OCI-LY1 (cell line): ENCODE results near the gene HSPH1.

Experiments used
- H2AFZ ChIP-seq: fragments of 200-600 bp; sonication (generic), shearing (Covaris generic); 2 replicates; pipeline ENCODE4 v1.6.0; 2014; ENCODE audit warnings: antibody characterized with exemption, mild to moderate bottlenecking, low read length
- H3F3A ChIP-seq: fragments of 200-600 bp; sonication (generic), shearing (Covaris generic); 2 replicates; pipeline ENCODE4 v1.6.0; 2014; ENCODE audit warnings: mild to moderate bottlenecking, antibody characterized with exemption, low read length, moderate library complexity; ENCODE audit not compliant: insufficient read depth
- H3K27ac ChIP-seq: fragments of 200-600 bp; sonication (generic); 2 replicates; pipeline ENCODE4 v1.5.1; 2014; ENCODE audit warnings: low read length, mixed run types, mild to moderate bottlenecking, low read depth; ENCODE audit not compliant: poor library complexity, severe bottlenecking
- H3K27me3 ChIP-seq: fragments of 200-600 bp; sonication (generic); 2 replicates; pipeline ENCODE4 v1.6.0; 2014; ENCODE audit warnings: antibody characterized with exemption, mild to moderate bottlenecking, low read length, moderate library complexity; ENCODE audit not compliant: insufficient read depth
- H3K36me3 ChIP-seq: fragments of 200-600 bp; sonication (generic); 2 replicates; pipeline ENCODE4 v1.6.1; 2014; ENCODE audit warnings: mild to moderate bottlenecking, antibody characterized with exemption, low read length, moderate library complexity, mixed read lengths; ENCODE audit not compliant: insufficient read depth
- H3K4me1 ChIP-seq: fragments of 200-600 bp; sonication (generic); 2 replicates; pipeline ENCODE4 v1.5.1; 2014; ENCODE audit warnings: mild to moderate bottlenecking, low read length, moderate library complexity; ENCODE audit not compliant: insufficient read depth, severe bottlenecking
- H3K4me2 ChIP-seq: fragments of 200-600 bp; sonication (generic), shearing (Covaris generic); 2 replicates; pipeline ENCODE4 v1.6.1; 2014; ENCODE audit warnings: low read length
- H3K4me3 ChIP-seq: fragments of 200-600 bp; sonication (generic); 2 replicates; pipeline ENCODE4 v1.5.1; 2014; ENCODE audit warnings: low read length, low read depth, mild to moderate bottlenecking, mixed read lengths; ENCODE audit not compliant: poor library complexity, severe bottlenecking
- H3K79me2 ChIP-seq: fragments of 200-600 bp; shearing (Covaris generic); 2 replicates; pipeline ENCODE4 v1.6.1; 2016; ENCODE audit warnings: mixed run types, low read length, mixed read lengths; ENCODE audit not compliant: insufficient read depth
- H3K9ac ChIP-seq: fragments of 200-600 bp; sonication (generic), shearing (Covaris generic); 2 replicates; pipeline ENCODE4 v1.6.1; 2014; ENCODE audit warnings: mild to moderate bottlenecking, low read length, mixed read lengths
- H3K9me2 ChIP-seq: fragments of 200-600 bp; sonication (generic), shearing (Covaris generic); 2 replicates; pipeline ENCODE4 v1.6.1; 2014; ENCODE audit warnings: low read depth, mild to moderate bottlenecking, low read length, mixed read lengths
- H3K9me3 ChIP-seq: fragments of 200-600 bp; shearing (Covaris generic); 2 replicates; pipeline ENCODE4 v1.6.1; 2014; ENCODE audit warnings: low read length, mixed read lengths
- H4K20me1 ChIP-seq: fragments of 200-600 bp; sonication (generic), shearing (Covaris generic); 2 replicates; pipeline ENCODE4 v1.6.0; 2016; ENCODE audit warnings: mild to moderate bottlenecking, low read length; ENCODE audit not compliant: insufficient read depth
- EZH2 ChIP-seq: fragments of 200-600 bp; sonication (generic), shearing (Covaris generic); IDR thresholded peaks from 2 replicates; pipeline ENCODE4 v1.8.0; 2017; ENCODE audit warnings: borderline replicate concordance, mixed run types, mild to moderate bottlenecking, antibody characterized with exemption, low read length, moderate library complexity, mixed read lengths
- TF ChIP-seq, protein P1 (sequence below): fragments of 200-600 bp; sonication (generic), shearing (Covaris generic); IDR thresholded peaks from 2 replicates; pipeline ENCODE4 v1.5.1; 2017; ENCODE audit warnings: mild to moderate bottlenecking, antibody characterized with exemption, low read length, moderate library complexity, mixed read lengths

HSPH1 gene

DNA sequence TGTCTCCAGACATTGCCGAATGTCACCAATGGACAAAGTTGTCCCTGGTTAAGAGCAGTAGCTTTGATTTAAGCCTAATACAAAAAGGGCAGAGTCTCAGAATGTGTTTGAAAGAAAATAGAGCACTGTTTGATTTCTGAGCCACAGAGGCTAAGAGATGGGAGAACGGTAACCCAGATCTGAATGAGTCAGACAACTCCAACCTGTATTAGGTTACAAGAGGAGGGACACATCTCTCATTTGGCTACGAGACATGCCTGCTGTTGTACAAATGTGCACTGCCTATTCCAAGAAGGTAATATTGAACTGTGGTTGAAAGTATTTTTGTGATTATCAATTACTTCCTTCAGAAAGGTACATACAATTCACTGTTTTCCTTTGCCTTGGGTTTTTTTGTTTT is 4.9 kb upstream of the HSPH1 start:
- no peaks in the 10 kb centered on the region for H3F3A ChIP-seq
- H3K27me3 ChIP-seq = no peaks in the 10 kb centered on the region
- no peaks in the 10 kb centered on the region for H4K20me1 ChIP-seq
- H3K9me3 ChIP-seq = no peaks in the 10 kb centered on the region
- no peak overlapping the region for H3K4me2 ChIP-seq
- no peaks in the 10 kb centered on the region for H3K79me2 ChIP-seq
- no peaks in the 10 kb centered on the region for H3K9me2 ChIP-seq
- H3K4me3 ChIP-seq = no peak overlapping the region
- H2AFZ ChIP-seq = no peak overlapping the region
- no peak overlapping the region for H3K9ac ChIP-seq
- H3K4me1 ChIP-seq = peaks cover 9% of the 10 kb centered on the region
- TF ChIP-seq, protein P1, sequence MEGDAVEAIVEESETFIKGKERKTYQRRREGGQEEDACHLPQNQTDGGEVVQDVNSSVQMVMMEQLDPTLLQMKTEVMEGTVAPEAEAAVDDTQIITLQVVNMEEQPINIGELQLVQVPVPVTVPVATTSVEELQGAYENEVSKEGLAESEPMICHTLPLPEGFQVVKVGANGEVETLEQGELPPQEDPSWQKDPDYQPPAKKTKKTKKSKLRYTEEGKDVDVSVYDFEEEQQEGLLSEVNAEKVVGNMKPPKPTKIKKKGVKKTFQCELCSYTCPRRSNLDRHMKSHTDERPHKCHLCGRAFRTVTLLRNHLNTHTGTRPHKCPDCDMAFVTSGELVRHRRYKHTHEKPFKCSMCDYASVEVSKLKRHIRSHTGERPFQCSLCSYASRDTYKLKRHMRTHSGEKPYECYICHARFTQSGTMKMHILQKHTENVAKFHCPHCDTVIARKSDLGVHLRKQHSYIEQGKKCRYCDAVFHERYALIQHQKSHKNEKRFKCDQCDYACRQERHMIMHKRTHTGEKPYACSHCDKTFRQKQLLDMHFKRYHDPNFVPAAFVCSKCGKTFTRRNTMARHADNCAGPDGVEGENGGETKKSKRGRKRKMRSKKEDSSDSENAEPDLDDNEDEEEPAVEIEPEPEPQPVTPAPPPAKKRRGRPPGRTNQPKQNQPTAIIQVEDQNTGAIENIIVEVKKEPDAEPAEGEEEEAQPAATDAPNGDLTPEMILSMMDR = no peak
- no peak for TF ChIP-seq EZH2
- no peaks in the 10 kb centered on the region for H3K36me3 ChIP-seq
- no peak overlapping the region for H3K27ac ChIP-seq

DNA sequence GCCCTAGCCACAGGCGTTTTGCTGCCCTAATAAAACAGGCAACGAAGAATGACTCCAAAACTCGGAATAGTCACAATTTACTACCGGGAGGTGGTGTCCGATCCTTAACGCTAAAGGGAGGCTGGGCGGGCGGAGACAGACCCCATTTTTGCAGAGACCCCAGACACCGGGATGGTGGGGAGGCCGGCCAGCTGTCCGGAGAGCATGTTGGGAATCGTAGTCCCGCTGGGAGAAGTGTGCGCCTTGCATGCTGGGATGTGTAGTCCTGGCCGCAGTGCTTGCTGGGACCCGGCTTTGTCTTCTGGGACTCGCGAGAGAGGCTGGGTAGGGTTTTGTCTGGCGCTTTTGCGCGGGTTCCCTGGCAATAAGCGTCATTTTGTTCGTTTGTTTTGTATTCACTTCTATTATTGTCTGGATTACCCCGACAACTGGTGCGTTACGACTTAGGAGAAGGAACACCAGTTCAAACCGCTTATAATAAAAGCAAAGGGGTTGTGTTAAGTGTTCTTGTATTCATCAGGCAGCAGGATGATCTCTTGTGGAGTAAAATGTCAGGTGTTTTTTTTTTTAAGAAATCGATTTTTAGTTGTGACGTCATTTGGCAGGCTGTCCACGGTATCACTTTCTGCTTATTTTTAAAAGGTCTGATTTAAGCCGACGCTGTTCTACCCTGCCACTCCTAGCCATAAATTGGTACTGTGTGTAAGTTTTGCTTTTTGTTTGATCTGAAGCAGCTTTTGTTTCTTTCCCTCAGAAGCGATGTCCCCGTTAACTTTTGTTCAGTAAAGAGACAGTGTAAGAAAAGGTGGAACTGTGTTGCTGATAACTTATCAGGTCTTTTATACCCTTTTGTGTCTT is 676 bp upstream of the HSPH1 start:
- TF ChIP-seq, protein P1 = no peak
- no peak for TF ChIP-seq EZH2
- H3K4me3 ChIP-seq = peak overlapping the region; percentile 98

DNA sequence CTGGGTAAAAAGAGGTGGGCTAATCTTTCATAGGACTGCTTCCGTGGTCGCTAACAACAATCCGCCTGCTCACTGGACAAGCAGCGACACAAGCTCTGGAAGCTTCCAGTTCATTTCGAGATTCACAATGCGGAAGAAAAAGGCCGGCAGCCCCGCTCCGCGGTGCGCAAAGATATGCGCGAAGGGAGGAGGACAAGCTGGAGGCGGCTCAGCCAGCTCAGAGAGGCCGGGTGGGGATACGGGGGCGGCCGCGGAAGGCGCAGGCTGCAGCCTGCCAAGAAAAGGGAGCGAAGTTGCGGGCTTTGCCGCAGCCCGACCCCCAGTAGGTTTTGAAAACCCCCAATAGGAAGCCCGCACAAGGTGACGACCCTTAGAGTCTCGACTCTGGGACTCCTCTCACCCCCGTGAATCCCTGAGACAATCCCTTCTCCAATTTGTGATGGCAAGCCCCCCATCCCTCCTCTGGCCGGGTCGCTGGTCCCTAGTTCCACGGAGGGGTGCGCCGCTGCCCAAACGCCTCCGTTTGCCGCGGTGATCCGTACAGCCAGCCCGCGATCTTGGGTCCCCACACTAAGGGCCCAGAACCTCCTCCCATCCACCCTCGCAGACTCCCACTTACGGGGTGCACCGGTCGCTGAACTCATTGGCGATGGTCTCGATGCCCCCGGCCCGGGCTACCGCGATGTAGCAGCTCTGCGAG is 697 bp downstream of the HSPH1 start:
- H3K27ac ChIP-seq = peak overlapping the region; percentile 63
- H3K4me3 ChIP-seq = peak overlapping the region; percentile 98
- peak overlapping the region; percentile 93 for H3K9ac ChIP-seq
- peak overlapping the region; percentile 96 for H3K4me2 ChIP-seq
- H3K36me3 ChIP-seq = peaks cover 29% of the 10 kb centered on the region
- TF ChIP-seq, protein P1 = no peak
- no peak for TF ChIP-seq EZH2
- no peaks in the 10 kb centered on the region for H3K9me2 ChIP-seq
- H3K4me1 ChIP-seq = peaks cover 31% of the 10 kb centered on the region
- H3K79me2 ChIP-seq = peaks cover 46% of the 10 kb centered on the region
- no peaks in the 10 kb centered on the region for H3F3A ChIP-seq
- no peaks in the 10 kb centered on the region for H4K20me1 ChIP-seq
- no peaks in the 10 kb centered on the region for H3K27me3 ChIP-seq
- no peaks in the 10 kb centered on the region for H3K9me3 ChIP-seq
- H2AFZ ChIP-seq = no peak overlapping the region

More for the DNA sequence above, 676 bp upstream of the HSPH1 start:
- Histone ChIP-seq H3K9ac (peak overlapping the region; percentile 88), H4K20me1 (no peaks in the 10 kb centered on the region), H3F3A (no peaks in the 10 kb centered on the region), H3K4me1 (peaks cover 31% of the 10 kb centered on the region), H3K9me2 (no peaks in the 10 kb centered on the region), H3K36me3 (peaks cover 20% of the 10 kb centered on the region), H3K4me2 (peak overlapping the region; percentile 96), H2AFZ (peak overlapping the region; percentile 86), H3K9me3 (no peaks in the 10 kb centered on the region), H3K27me3 (no peaks in the 10 kb centered on the region), H3K27ac (peak overlapping the region; percentile 55), H3K79me2 (peaks cover 37% of the 10 kb centered on the region)
